Lung (tissue), 12 donors: Measurements from ENCODE around the gene VWA3A. TPM values are rescaled to one million over a fixed set of nuclear protein-coding genes. Genes with fewer than 3 reads are reported as not detected.
"Not testable (repeated sequence)": the region's sequence is repeated elsewhere in the genome, so short reads cannot be mapped to it uniquely, and the experiment has no call there.

Experiments used
- ATAC-seq: fragments of 200-7000 bp; cut with Tn5 transposase; one replicate; pipeline ENCODE4 v1.9.1; 2020; ENCODE audit warnings: moderate number of reproducible peaks; ENCODE audit not compliant: insufficient read depth, low FRiP score
- DNase-seq, 3 donors: peaks; one replicate each; pipeline ENCODE4 v3.0.0-alpha.2; 2013 to 2017
- H3K27ac ChIP-seq, 2 donors: one replicate each; pipeline ENCODE4 v1.5.1; 2013; ENCODE audit warnings: mild to moderate bottlenecking in 2 of 2, moderate library complexity in 2 of 2, control low read depth in 1 of 2, inconsistent platforms in 1 of 2, low read depth in 1 of 2, low read length in 1 of 2
- H3K27me3 ChIP-seq, 3 donors: one replicate each; pipeline ENCODE4 v1.5.1; 2013; ENCODE audit warnings: low read length in 2 of 3; ENCODE audit not compliant: control insufficient read depth in 3 of 3, insufficient read depth in 3 of 3
- H3K36me3 ChIP-seq, 4 donors: one replicate each; pipeline ENCODE4 v1.5.1; 2013; ENCODE audit warnings: low read length in 4 of 4, mild to moderate bottlenecking in 1 of 4, moderate library complexity in 1 of 4; ENCODE audit not compliant: control insufficient read depth in 4 of 4, insufficient read depth in 4 of 4
- H3K4me1 ChIP-seq, 5 donors: one replicate each; pipeline ENCODE4 v1.5.1; 2013; ENCODE audit warnings: low read length in 5 of 5, mild to moderate bottlenecking in 2 of 5, moderate library complexity in 1 of 5; ENCODE audit not compliant: control insufficient read depth in 5 of 5, insufficient read depth in 5 of 5
- H3K4me3 ChIP-seq: one replicate; pipeline ENCODE4 v1.5.1; 2013; ENCODE audit warnings: mild to moderate bottlenecking, control low read depth, moderate library complexity
- H3K9ac ChIP-seq, 2 donors: one replicate each; pipeline ENCODE4 v1.5.1; 2013; ENCODE audit warnings: low read length in 2 of 2, control low read depth in 1 of 2; ENCODE audit not compliant: insufficient read depth in 1 of 2
- H3K9me3 ChIP-seq, 4 donors: one replicate each; pipeline ENCODE4 v1.5.1; 2013; ENCODE audit warnings: low read length in 3 of 4, mild to moderate bottlenecking in 1 of 4, moderate library complexity in 1 of 4; ENCODE audit not compliant: control insufficient read depth in 4 of 4, insufficient read depth in 3 of 4
- CTCF ChIP-seq: IDR thresholded peaks from 2 replicates; pipeline ENCODE4 v1.5.1; 2012; ENCODE audit warnings: mild to moderate bottlenecking; ENCODE audit errors: control extremely low read depth, extremely low read depth
- WGBS, 2 donors: extraction: QIAGEN DNeasy Blood & Tissue Kit; methylation state at CpG; one replicate each; pipeline ENCODE4 v1.1.7; 2013; 5-methylcytosine and 5-hydroxymethylcytosine counted together
- polyA plus RNA-seq, 2 donors: library from polyadenylated mRNA; stranded (reverse); fragments of 200-250 nt; gene quantifications; one replicate each; pipeline ENCODE4 v1.2.1, GENCODE V29; 2013
- total RNA-seq, 2 donors: library from RNA; depleted of rRNA in 1 of 2; stranded (reverse); fragments of >200 nt in 1 of 2; gene quantifications; one replicate each; pipeline ENCODE4 v1.2.1, GENCODE V29; 2014 to 2021
- donor health status: control.
- donor health status: control.
- donor health status: Bipolar disorder and iron deficiency.
- donor health status: healthy.
- donor health status: DM: yes; HTN: yes; CAD: no.

The VWA3A gene
- total and polyA plus RNA-seq, 4 donors: 2.4 to 15.1 (median 8.7) TPM

- Histone ChIP-seq H3K27me3 (no peaks in the 10 kb centered on the region), H3K9me3 (peaks cover 0 to 1% (median 0%) of the 10 kb centered on the region in 4 donors), H3K36me3 (no peaks in the 10 kb centered on the region), H3K4me3 (no peak overlapping the region), H3K9ac (no peak overlapping the region), H3K4me1 (no peaks in the 10 kb centered on the region), H3K27ac (no peak overlapping the region)
- 97 to 99% methylated on average over 7 of the region's 7 CpGs for WGBS, 2 donors
- ATAC-seq (no peak), DNase-seq (no peak)
- TF ChIP-seq CTCF: no peak
Observed at GRCh38 chr16:22123759-22124490, 31.6 kb downstream of the VWA3A start.

GRCh38 chr16:22124583-22125284, 32.4 kb downstream of the VWA3A start:
- H3K9me3 ChIP-seq: peaks cover 0 to 1% (median 0%) of the 10 kb centered on the region in 4 donors
- no peaks in the 10 kb centered on the region for H3K27me3 ChIP-seq
- H3K36me3 ChIP-seq: no peaks in the 10 kb centered on the region
- H3K27ac ChIP-seq: no peak overlapping the region
- ATAC-seq: no peak
- H3K4me1 ChIP-seq: no peaks in the 10 kb centered on the region
- 90 to 93% methylated on average over 6 of the region's 6 CpGs for WGBS, 2 donors
- no peak overlapping the region for H3K9ac ChIP-seq
- no peak overlapping the region for H3K4me3 ChIP-seq
- no peak for TF ChIP-seq CTCF
- no peak for DNase-seq

- 85 to 91% methylated on average over 15 of the region's 15 CpGs for WGBS, 2 donors
- H3K27me3 ChIP-seq: no peaks in the 10 kb centered on the region
- no peak for DNase-seq
Observed at GRCh38 chr16:22126037-22126558, 33.8 kb downstream of the VWA3A start.

GRCh38 chr16:22128537-22128936, 36.2 kb downstream of the VWA3A start:
- not testable (repeated sequence) for H3K4me3 ChIP-seq, H3K9me3 ChIP-seq, H3K4me1 ChIP-seq, H3K36me3 ChIP-seq, H3K9ac ChIP-seq, H3K27me3 ChIP-seq, DNase-seq, ATAC-seq, H3K27ac ChIP-seq
- 95 to 96% methylated on average over 1 of the region's 1 CpG for WGBS, 2 donors

More at GRCh38 chr16:22126037-22126558, 33.8 kb downstream of the VWA3A start:
- Histone ChIP-seq H3K4me3 (no peak overlapping the region), H3K36me3 (no peaks in the 10 kb centered on the region), H3K9me3 (peaks cover 0 to 1% (median 0%) of the 10 kb centered on the region in 4 donors), H3K4me1 (no peaks in the 10 kb centered on the region), H3K9ac (no peak overlapping the region), H3K27ac (no peak overlapping the region)
- no peak for TF ChIP-seq CTCF
- ATAC-seq: no peak
